Frontal cortex (tissue), 4 donors: ENCODE data around the gene TMEM30A. TPM values are rescaled to one million over a fixed set of nuclear protein-coding genes. Genes with fewer than 3 reads are reported as not detected.

ENCODE experiments used
- DNase-seq, 2 donors: peaks; one replicate each; pipeline ENCODE4 v3.0.0; 2012; ENCODE audit warnings: low spot score in 2 of 2
- FAIRE-seq: peaks from 2 replicates; lab custom pipeline; 2012; peaks lifted over from hg19 to GRCh38; lab: Jason Lieb, UNC
- total RNA-seq: library from RNA; depleted of rRNA; stranded (reverse); fragments of >200 nt; gene quantifications from one replicate; pipeline ENCODE4 v1.2.3, GENCODE V29; 2014
- donor health status: control.
- donor health status: control.
- donor health status: control.

Gene TMEM30A
- total RNA-seq, result 167 TPM

DNA sequence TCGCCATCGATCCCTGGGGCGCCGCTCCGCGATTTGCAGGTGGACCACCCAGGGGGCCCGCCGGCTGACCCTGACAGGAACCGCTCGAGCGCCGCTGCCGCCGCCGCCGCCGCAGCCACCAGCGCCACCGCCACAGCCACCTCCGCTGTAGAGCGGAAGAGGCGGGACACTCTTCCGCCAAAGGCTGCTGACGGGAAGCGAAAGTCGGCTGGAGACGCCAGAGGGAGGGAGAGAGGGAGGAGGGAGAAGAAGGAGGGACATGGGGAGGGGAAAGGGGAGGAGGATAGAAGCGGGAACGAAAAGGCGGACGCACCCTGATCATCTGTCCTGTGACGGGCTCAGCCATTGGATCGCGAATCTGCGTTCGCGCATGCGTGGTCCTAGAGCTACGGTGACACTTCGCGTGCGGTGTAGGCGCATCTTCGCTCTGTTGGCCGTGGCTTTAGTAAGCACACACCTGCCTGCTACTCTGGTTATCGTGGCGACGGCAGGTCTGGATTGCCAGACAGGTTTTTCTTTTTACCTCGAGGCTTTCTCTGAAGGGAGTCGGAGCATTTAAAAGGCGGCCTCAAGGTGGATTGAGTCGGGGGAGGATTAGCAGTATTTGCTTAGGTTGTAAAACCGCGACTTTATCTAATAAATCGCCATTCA lies at the start of gene TMEM30A:
TSS of gene TMEM30A (minus strand) at position 161 of the 651 bp plus-strand sequence. CDS start at position 7, 154 bp downstream.
- peak; percentile 93 to 96 for DNase-seq
- peak; percentile 86 for FAIRE-seq

DNA sequence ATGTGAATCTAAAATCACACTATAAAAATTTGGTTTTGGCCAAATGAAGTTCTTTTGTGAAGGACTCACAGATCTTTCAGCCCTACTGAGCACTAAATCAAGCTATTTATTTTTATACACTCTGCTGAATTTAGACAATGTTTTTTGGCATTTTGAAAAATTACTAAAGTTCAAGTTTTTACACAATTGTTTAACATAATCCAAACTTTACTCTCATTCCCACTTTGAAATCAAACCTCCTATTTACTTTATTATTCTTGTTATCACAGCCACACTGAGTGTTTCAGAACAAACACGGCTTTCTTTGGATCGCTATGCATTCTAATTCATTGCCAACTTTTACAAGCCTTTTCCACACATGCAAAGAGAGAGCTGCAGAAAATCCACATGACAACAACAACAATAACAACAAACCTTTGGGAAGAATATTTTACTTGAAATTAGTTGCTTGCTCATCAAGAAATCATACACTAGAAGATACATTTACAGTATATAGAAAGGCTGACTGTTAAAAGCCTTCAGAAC lies 49.1 kb upstream of the TMEM30A start:
- no peak for DNase-seq
- FAIRE-seq, result no peak

DNA sequence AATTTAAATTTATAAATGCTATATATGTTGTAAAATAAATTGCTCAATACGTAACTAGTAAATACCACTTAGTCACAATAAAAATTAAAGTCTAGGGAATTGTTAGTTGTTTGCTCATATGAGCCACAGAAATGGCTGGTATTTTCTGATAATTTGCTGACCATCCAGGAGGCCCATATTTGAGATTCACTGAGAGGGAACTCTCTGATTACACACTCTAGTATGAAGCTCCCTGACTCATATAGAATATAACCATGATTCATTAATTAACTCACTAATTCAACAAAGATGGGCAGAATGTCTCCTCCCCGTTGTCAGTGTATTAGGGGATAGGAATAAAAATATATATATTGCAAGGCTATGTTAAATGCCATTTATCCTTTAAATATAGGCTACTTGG lies 46.6 kb upstream of the TMEM30A start:
- no peak for DNase-seq

GRCh38 chr6:75329703-75330102 lies 45.1 kb upstream of the TMEM30A start:
- FAIRE-seq, result no peak
- no peak for DNase-seq

More for the DNA sequence above, 46.6 kb upstream of the TMEM30A start:
- no peak for FAIRE-seq

- FAIRE-seq, result no peak
Observed at GRCh38 chr6:75327807-75328206, 43.2 kb upstream of the TMEM30A start.

GRCh38 chr6:75326557-75327258 lies 42.1 kb upstream of the TMEM30A start:
- DNase-seq, result no peak

More at GRCh38 chr6:75327807-75328206, 43.2 kb upstream of the TMEM30A start:
- no peak for DNase-seq

GRCh38 chr6:75318900-75319299 lies 34.3 kb upstream of the TMEM30A start:
- DNase-seq, result no peak
- no peak for FAIRE-seq

More at GRCh38 chr6:75326557-75327258, 42.1 kb upstream of the TMEM30A start:
- no peak for FAIRE-seq

DNA sequence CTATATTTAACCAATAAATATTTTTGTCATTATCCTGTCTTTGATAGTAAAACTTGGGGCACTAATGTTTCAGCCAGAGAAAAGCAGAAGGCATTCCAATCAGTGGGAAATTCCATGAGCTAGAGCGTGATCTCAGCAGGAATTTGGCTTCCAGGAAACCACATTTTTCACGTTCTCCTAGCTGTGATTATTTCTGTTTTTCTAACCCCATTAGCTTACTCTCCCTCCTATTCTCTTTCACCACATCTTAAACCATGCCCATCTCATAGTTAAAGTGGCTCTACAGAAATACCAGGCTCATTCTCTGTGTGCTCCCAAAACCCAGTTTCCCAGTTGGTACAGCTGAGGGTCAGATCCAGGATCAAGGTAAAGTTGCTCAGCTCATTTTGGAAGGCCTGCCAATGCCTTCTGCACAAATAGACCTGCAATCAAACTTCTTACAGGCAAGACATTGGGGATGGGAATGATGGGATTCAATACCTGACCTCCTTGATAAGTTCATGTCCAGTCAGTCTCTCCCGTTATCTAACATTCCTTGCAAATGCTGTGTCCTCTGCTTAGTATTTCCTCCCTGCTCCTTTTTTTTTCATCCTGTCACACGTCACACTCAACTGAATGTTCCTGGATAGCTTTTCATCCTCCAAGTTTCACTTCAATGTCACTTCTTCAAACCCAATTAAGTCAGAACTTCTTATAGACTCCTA lies 33.1 kb upstream of the TMEM30A start:
- DNase-seq (no peak), FAIRE-seq (no peak)

- no peak for DNase-seq
- FAIRE-seq, result no peak
Observed at GRCh38 chr6:75315978-75316377, 31.4 kb upstream of the TMEM30A start.

GRCh38 chr6:75308250-75308988 lies 23.8 kb upstream of the TMEM30A start:
- no peak for FAIRE-seq

GRCh38 chr6:75307364-75308004 lies 22.9 kb upstream of the TMEM30A start:
- DNase-seq, result no peak
- no peak for FAIRE-seq

More at GRCh38 chr6:75308250-75308988, 23.8 kb upstream of the TMEM30A start:
- no peak for DNase-seq

- no peak for DNase-seq
- FAIRE-seq, result no peak
Observed at GRCh38 chr6:75306064-75306463, 21.5 kb upstream of the TMEM30A start.

- FAIRE-seq (no peak), DNase-seq (no peak)
Observed at GRCh38 chr6:75305573-75305972, 21.0 kb upstream of the TMEM30A start.

- FAIRE-seq (no peak), DNase-seq (no peak)
Observed at GRCh38 chr6:75302280-75302679, 17.7 kb upstream of the TMEM30A start.

GRCh38 chr6:75301537-75301936 lies 16.9 kb upstream of the TMEM30A start:
- DNase-seq (no peak), FAIRE-seq (no peak)

GRCh38 chr6:75301088-75301487 lies 16.5 kb upstream of the TMEM30A start:
- no peak for FAIRE-seq
- DNase-seq, result no peak

- DNase-seq (no peak), FAIRE-seq (no peak)
Observed at GRCh38 chr6:75300531-75300855, 15.9 kb upstream of the TMEM30A start.

DNA sequence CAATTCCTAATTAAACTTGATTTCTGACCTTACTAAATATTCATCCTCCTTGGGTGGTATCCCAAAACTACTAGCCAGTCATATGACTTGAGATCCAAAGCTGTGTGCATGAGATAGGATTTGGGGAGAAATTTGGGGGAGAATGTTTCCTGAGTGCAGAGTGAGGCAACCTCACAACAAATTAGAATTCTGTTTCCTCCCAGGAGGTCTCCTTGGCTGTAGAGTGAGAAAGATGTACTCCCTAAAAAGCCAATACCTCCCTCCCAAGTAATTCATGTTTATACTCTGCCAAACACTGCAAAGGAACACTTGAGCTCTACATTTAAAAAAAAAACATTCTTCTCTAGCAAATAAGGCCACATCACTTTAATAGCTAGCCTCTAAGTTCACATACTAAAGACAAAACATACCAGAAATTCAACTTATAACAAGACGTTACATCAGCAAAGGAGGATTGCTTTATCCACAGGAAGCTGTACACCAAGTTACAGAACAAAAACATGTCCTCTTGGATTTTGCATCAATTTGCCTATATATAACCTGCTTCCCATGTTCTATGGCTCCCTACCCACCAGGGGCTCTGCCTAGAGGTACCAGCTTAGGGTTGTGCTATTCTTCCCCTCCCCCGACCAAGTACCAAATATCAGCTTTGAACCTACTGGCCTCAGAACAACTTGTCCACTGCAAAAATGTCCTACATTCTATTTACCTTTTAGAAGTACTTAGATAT lies 15.4 kb upstream of the TMEM30A start:
- FAIRE-seq, result no peak
- no peak for DNase-seq
